WTC11 (cell line): ENCODE measurements around the gene SRRM2. TPM values are rescaled to one million over a fixed set of nuclear protein-coding genes. Genes with fewer than 3 reads are reported as not detected.

ENCODE experiments used
- ATAC-seq: fragments of 200-7000 bp; cut with Tn5 transposase; 2 replicates; pipeline ENCODE4 v1.10.0; 2021; ENCODE audit warnings: mild to moderate bottlenecking, moderate library complexity
- CTCF ChIA-PET: fragments of 300-600 bp; sonication (Branson Sonifier 250); formaldehyde crosslinking; loops from one replicate; lab custom pipeline; 2021; ENCODE audit warnings: antibody characterized with exemption; lab: Charles Lee
- POLR2A ChIA-PET: fragments of 350-600 bp; sonication (Branson Sonifier 250); formaldehyde crosslinking; loops from one replicate; lab custom pipeline; 2021; ENCODE audit warnings: antibody characterized with exemption; lab: Charles Lee
- DNase-seq: peaks from one replicate; pipeline ENCODE4 v3.0.0; 2021; ENCODE audit warnings: low spot score
- H3K27ac Mint-ChIP-seq: 2 replicates; pipeline ENCODE4 v1.8.0; 2021; ENCODE audit warnings: mixed read lengths
- H3K27me3 Mint-ChIP-seq: 2 replicates; pipeline ENCODE4 v1.8.0; 2021; ENCODE audit warnings: low read depth, mild to moderate bottlenecking, moderate library complexity, mixed read lengths
- H3K36me3 Mint-ChIP-seq: 2 replicates; pipeline ENCODE4 v1.8.0; 2021; ENCODE audit warnings: mixed read lengths
- H3K4me1 Mint-ChIP-seq: 2 replicates; pipeline ENCODE4 v1.8.0; 2022; ENCODE audit warnings: mixed read lengths
- H3K4me3 Mint-ChIP-seq: 2 replicates; pipeline ENCODE4 v1.8.0; 2021; ENCODE audit warnings: mild to moderate bottlenecking, moderate library complexity, mixed read lengths
- H3K9me3 Mint-ChIP-seq: 2 replicates; pipeline ENCODE4 v1.8.0; 2021; ENCODE audit warnings: mixed read lengths
- ATF1 ChIP-seq: sonication (generic); formaldehyde crosslinking; IDR thresholded peaks from 2 replicates; pipeline ENCODE4 v1.8.1; 2023; ENCODE audit warnings: mild to moderate bottlenecking, moderate library complexity, missing genetic modification reagents
- ELF4 ChIP-seq: sonication (generic); formaldehyde crosslinking; IDR thresholded peaks from 2 replicates; pipeline ENCODE4 v1.8.1; 2022; ENCODE audit warnings: low read depth, mild to moderate bottlenecking, moderate library complexity, missing genetic modification reagents
- EMX1 ChIP-seq: fragments of 250-450 bp; sonication (Bioruptor Pico); IDR thresholded peaks from 2 replicates; pipeline ENCODE4 v1.8.0; 2021; ENCODE audit warnings: mild to moderate bottlenecking
- ESRRA ChIP-seq: sonication (generic); formaldehyde crosslinking; IDR thresholded peaks from 2 replicates; pipeline ENCODE4 v1.8.1; 2022; ENCODE audit warnings: mild to moderate bottlenecking, missing genetic modification reagents, borderline replicate concordance
- GTF2I ChIP-seq: fragments of 250-450 bp; sonication (Bioruptor Pico); conservative IDR thresholded peaks from 2 replicates; pipeline ENCODE4 v1.4.0; 2021; ENCODE audit warnings: mild to moderate bottlenecking
- HMGA2 ChIP-seq: fragments of 250-450 bp; sonication (Bioruptor Pico); IDR thresholded peaks from 2 replicates; pipeline ENCODE4 v1.4.0; 2021; ENCODE audit warnings: mild to moderate bottlenecking, moderate library complexity
- KAT7 ChIP-seq: sonication (generic); formaldehyde crosslinking; IDR thresholded peaks from 2 replicates; pipeline ENCODE4 v1.8.1; 2023; ENCODE audit warnings: missing genetic modification reagents, mild to moderate bottlenecking, borderline replicate concordance
- NR1H2 ChIP-seq: sonication (generic); formaldehyde crosslinking; IDR thresholded peaks from 2 replicates; pipeline ENCODE4 v1.9.0; 2021; ENCODE audit warnings: mild to moderate bottlenecking, moderate library complexity, missing genetic modification reagents
- RELA ChIP-seq: sonication (generic); formaldehyde crosslinking; IDR thresholded peaks from 2 replicates; pipeline ENCODE4 v1.8.1; 2022; ENCODE audit warnings: missing genetic modification reagents, mild to moderate bottlenecking, borderline replicate concordance
- SMAD3 ChIP-seq: sonication (generic); formaldehyde crosslinking; IDR thresholded peaks from 2 replicates; pipeline ENCODE4 v1.8.0; 2022; ENCODE audit warnings: missing genetic modification reagents, mild to moderate bottlenecking, borderline replicate concordance
- SMAD4 ChIP-seq: sonication (generic); formaldehyde crosslinking; IDR thresholded peaks from 2 replicates; pipeline ENCODE4 v1.8.0; 2022; ENCODE audit warnings: mild to moderate bottlenecking, missing genetic modification reagents
- TEAD4 ChIP-seq: sonication (generic); formaldehyde crosslinking; IDR thresholded peaks from 2 replicates; pipeline ENCODE4 v1.8.0; 2022; ENCODE audit warnings: mild to moderate bottlenecking, missing genetic modification reagents
- ZNF423 ChIP-seq: fragments of 250-450 bp; sonication (Bioruptor Pico); IDR thresholded peaks from 2 replicates; pipeline ENCODE4 v2.1.2; 2022; ENCODE audit warnings: mild to moderate bottlenecking, moderate library complexity
- total RNA-seq: library from RNA; stranded (reverse); gene quantifications from 3 replicates; pipeline ENCODE4 v1.2.3, GENCODE V29; 2021
- TF ChIP-seq, protein P1 (sequence below): sonication (generic); formaldehyde crosslinking; IDR thresholded peaks from 2 replicates; pipeline ENCODE4 v1.8.1; 2022; ENCODE audit warnings: missing genetic modification reagents, borderline replicate concordance
- TF ChIP-seq, protein P2 (sequence below): fragments of 250-450 bp; sonication (Bioruptor Pico); IDR thresholded peaks from 2 replicates; pipeline ENCODE4 v2.1.2; 2022; ENCODE audit warnings: mild to moderate bottlenecking, moderate library complexity
- TF ChIP-seq, protein P3 (sequence below): sonication (generic); formaldehyde crosslinking; IDR thresholded peaks from 2 replicates; pipeline ENCODE4 v1.8.0; 2022; ENCODE audit warnings: missing genetic modification reagents
- TF ChIP-seq, protein P4 (sequence below): fragments of 250-450 bp; sonication (Bioruptor Pico); IDR thresholded peaks from 2 replicates; pipeline ENCODE4 v1.9.0; 2021; ENCODE audit warnings: mild to moderate bottlenecking, borderline replicate concordance
- TF ChIP-seq, protein P5 (sequence below): fragments of 200-600 bp; IDR thresholded peaks from 2 replicates; pipeline ENCODE4 v1.8.0; 2022; ENCODE audit warnings: antibody characterized with exemption
- TF ChIP-seq, protein P6 (sequence below): fragments of 250-450 bp; sonication (Bioruptor Pico); IDR thresholded peaks from 2 replicates; pipeline ENCODE4 v1.9.0; 2021; ENCODE audit warnings: mild to moderate bottlenecking

The SRRM2 gene
- total RNA-seq, 1 experiment from 2014 or later: 823 TPM

DNA sequence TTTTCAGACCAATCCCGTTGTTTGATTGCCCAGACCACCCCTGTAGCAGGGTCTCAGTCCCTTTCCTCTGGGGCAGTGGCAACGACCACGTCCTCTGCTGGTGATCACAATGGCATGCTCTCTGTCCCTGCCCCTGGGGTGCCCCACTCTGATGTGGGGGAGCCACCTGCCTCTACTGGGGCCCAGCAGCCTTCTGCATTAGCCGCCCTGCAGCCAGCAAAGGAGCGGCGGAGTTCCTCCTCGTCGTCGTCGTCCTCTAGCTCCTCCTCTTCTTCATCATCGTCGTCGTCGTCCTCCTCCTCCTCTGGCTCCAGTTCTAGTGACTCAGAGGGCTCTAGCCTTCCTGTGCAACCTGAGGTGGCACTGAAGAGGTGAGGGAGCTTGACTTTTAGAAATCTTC is 15.5 kb downstream of the SRRM2 start (continued):
- TF ChIP-seq, protein P1, sequence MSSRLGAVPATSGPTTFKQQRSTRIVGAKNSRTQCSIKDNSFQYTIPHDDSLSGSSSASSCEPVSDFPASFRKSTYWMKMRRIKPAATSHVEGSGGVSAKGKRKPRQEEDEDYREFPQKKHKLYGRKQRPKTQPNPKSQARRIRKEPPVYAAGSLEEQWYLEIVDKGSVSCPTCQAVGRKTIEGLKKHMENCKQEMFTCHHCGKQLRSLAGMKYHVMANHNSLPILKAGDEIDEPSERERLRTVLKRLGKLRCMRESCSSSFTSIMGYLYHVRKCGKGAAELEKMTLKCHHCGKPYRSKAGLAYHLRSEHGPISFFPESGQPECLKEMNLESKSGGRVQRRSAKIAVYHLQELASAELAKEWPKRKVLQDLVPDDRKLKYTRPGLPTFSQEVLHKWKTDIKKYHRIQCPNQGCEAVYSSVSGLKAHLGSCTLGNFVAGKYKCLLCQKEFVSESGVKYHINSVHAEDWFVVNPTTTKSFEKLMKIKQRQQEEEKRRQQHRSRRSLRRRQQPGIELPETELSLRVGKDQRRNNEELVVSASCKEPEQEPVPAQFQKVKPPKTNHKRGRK: no peak

DNA sequence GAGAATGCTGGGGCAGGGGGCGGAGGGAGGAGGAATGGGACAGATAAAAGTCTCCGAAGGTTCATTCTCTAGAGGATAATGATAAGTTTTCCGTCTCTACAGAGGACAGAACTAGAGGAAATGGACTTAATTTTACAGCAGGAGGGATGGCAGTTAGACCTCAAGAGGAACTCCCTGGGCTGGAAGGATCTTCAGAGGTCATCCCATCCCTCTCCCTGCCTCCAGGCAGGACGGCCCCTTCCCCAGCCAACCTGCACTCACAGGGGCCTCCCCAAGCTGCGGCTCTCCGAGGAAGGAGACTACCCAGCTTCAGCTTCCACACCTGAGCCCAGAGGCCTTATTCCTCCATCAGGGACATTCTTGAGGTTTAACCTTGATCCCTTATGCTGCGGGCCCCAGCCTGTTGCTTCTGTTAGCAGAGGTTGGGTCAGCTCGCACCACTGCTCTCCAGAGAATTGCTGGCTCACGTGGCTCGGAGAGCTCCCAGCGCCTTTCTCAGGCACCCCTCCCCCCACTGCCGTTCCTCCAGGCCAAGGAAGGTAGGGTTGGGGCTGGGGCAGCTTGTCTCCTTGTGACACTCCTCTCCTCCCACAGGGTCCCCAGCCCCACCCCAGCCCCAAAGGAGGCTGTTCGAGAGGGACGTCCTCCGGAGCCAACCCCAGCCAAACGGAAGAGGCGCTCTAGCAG is 16.1 kb downstream of the SRRM2 start:
- no peak overlapping the region for H3K4me3 Mint-ChIP-seq
- peaks cover 90% of the 10 kb centered on the region for H3K36me3 Mint-ChIP-seq
- peaks cover 4% of the 10 kb centered on the region for H3K4me1 Mint-ChIP-seq
- ChIA-PET CTCF (no interaction called here), POLR2A (no interaction called here)
- ATAC-seq (no peak), DNase-seq (no peak)
- no peak overlapping the region for H3K27ac Mint-ChIP-seq
- H3K27me3 Mint-ChIP-seq: no peaks in the 10 kb centered on the region
- TF ChIP-seq SMAD4: no peak
- no peak for TF ChIP-seq NR1H2 (CRISPR knock-in tag)
- TF ChIP-seq GTF2I (CRISPR knock-in tag): no peak
- TF ChIP-seq, protein P2, sequence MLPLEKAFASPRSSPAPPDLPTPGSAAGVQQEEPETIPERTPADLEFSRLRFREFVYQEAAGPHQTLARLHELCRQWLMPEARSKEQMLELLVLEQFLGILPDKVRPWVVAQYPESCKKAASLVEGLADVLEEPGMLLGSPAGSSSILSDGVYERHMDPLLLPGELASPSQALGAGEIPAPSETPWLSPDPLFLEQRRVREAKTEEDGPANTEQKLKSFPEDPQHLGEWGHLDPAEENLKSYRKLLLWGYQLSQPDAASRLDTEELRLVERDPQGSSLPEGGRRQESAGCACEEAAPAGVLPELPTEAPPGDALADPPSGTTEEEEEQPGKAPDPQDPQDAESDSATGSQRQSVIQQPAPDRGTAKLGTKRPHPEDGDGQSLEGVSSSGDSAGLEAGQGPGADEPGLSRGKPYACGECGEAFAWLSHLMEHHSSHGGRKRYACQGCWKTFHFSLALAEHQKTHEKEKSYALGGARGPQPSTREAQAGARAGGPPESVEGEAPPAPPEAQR (CRISPR knock-in tag): no peak
- no peak for TF ChIP-seq ESRRA (CRISPR knock-in tag)
- TF ChIP-seq, protein P3, sequence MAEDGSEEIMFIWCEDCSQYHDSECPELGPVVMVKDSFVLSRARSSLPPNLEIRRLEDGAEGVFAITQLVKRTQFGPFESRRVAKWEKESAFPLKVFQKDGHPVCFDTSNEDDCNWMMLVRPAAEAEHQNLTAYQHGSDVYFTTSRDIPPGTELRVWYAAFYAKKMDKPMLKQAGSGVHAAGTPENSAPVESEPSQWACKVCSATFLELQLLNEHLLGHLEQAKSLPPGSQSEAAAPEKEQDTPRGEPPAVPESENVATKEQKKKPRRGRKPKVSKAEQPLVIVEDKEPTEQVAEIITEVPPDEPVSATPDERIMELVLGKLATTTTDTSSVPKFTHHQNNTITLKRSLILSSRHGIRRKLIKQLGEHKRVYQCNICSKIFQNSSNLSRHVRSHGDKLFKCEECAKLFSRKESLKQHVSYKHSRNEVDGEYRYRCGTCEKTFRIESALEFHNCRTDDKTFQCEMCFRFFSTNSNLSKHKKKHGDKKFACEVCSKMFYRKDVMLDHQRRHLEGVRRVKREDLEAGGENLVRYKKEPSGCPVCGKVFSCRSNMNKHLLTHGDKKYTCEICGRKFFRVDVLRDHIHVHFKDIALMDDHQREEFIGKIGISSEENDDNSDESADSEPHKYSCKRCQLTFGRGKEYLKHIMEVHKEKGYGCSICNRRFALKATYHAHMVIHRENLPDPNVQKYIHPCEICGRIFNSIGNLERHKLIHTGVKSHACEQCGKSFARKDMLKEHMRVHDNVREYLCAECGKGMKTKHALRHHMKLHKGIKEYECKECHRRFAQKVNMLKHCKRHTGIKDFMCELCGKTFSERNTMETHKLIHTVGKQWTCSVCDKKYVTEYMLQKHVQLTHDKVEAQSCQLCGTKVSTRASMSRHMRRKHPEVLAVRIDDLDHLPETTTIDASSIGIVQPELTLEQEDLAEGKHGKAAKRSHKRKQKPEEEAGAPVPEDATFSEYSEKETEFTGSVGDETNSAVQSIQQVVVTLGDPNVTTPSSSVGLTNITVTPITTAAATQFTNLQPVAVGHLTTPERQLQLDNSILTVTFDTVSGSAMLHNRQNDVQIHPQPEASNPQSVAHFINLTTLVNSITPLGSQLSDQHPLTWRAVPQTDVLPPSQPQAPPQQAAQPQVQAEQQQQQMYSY (CRISPR knock-in tag): no peak
- no peak for TF ChIP-seq ZNF423 (CRISPR knock-in tag)
- TF ChIP-seq SMAD3 (CRISPR knock-in tag): no peak
- TF ChIP-seq, protein P4, sequence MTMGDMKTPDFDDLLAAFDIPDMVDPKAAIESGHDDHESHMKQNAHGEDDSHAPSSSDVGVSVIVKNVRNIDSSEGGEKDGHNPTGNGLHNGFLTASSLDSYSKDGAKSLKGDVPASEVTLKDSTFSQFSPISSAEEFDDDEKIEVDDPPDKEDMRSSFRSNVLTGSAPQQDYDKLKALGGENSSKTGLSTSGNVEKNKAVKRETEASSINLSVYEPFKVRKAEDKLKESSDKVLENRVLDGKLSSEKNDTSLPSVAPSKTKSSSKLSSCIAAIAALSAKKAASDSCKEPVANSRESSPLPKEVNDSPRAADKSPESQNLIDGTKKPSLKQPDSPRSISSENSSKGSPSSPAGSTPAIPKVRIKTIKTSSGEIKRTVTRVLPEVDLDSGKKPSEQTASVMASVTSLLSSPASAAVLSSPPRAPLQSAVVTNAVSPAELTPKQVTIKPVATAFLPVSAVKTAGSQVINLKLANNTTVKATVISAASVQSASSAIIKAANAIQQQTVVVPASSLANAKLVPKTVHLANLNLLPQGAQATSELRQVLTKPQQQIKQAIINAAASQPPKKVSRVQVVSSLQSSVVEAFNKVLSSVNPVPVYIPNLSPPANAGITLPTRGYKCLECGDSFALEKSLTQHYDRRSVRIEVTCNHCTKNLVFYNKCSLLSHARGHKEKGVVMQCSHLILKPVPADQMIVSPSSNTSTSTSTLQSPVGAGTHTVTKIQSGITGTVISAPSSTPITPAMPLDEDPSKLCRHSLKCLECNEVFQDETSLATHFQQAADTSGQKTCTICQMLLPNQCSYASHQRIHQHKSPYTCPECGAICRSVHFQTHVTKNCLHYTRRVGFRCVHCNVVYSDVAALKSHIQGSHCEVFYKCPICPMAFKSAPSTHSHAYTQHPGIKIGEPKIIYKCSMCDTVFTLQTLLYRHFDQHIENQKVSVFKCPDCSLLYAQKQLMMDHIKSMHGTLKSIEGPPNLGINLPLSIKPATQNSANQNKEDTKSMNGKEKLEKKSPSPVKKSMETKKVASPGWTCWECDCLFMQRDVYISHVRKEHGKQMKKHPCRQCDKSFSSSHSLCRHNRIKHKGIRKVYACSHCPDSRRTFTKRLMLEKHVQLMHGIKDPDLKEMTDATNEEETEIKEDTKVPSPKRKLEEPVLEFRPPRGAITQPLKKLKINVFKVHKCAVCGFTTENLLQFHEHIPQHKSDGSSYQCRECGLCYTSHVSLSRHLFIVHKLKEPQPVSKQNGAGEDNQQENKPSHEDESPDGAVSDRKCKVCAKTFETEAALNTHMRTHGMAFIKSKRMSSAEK (CRISPR knock-in tag): no peak
- no peak for TF ChIP-seq KAT7 (CRISPR knock-in tag)
- no peak for TF ChIP-seq TEAD4 (CRISPR knock-in tag)
- TF ChIP-seq ATF1 (CRISPR knock-in tag): no peak
- no peak for TF ChIP-seq ELF4 (CRISPR knock-in tag)
- TF ChIP-seq RELA (CRISPR knock-in tag): no peak
- no peak for TF ChIP-seq HMGA2 (CRISPR knock-in tag)
- TF ChIP-seq, protein P5, sequence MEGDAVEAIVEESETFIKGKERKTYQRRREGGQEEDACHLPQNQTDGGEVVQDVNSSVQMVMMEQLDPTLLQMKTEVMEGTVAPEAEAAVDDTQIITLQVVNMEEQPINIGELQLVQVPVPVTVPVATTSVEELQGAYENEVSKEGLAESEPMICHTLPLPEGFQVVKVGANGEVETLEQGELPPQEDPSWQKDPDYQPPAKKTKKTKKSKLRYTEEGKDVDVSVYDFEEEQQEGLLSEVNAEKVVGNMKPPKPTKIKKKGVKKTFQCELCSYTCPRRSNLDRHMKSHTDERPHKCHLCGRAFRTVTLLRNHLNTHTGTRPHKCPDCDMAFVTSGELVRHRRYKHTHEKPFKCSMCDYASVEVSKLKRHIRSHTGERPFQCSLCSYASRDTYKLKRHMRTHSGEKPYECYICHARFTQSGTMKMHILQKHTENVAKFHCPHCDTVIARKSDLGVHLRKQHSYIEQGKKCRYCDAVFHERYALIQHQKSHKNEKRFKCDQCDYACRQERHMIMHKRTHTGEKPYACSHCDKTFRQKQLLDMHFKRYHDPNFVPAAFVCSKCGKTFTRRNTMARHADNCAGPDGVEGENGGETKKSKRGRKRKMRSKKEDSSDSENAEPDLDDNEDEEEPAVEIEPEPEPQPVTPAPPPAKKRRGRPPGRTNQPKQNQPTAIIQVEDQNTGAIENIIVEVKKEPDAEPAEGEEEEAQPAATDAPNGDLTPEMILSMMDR: no peak
- no peak for TF ChIP-seq EMX1 (CRISPR knock-in tag)
- TF ChIP-seq, protein P6, sequence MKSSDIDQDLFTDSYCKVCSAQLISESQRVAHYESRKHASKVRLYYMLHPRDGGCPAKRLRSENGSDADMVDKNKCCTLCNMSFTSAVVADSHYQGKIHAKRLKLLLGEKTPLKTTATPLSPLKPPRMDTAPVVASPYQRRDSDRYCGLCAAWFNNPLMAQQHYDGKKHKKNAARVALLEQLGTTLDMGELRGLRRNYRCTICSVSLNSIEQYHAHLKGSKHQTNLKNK (CRISPR knock-in tag): no peak
- H3K9me3 Mint-ChIP-seq: peaks cover 31% of the 10 kb centered on the region
